Measurements from ENCODE around the gene CTDP1.

The CTDP1 gene

DNA sequence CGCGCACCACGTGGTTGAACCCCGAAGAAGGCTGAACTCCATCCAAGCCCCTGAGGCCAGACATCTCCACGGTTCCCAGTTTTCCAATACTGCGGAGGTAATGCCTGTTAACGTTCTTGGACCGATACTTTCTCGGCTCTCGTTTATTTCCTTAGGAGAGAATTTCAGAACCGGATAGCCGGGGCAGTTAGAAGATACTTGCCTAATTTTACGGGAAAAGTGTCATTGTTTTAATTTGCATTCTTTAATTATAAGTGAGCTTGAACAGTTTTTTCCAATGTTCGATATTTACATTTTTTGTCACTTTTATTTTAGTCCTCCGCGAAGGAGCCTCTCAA lies 107.9 kb downstream of the CTDP1 start:
- no peak for DNase-seq

DNA sequence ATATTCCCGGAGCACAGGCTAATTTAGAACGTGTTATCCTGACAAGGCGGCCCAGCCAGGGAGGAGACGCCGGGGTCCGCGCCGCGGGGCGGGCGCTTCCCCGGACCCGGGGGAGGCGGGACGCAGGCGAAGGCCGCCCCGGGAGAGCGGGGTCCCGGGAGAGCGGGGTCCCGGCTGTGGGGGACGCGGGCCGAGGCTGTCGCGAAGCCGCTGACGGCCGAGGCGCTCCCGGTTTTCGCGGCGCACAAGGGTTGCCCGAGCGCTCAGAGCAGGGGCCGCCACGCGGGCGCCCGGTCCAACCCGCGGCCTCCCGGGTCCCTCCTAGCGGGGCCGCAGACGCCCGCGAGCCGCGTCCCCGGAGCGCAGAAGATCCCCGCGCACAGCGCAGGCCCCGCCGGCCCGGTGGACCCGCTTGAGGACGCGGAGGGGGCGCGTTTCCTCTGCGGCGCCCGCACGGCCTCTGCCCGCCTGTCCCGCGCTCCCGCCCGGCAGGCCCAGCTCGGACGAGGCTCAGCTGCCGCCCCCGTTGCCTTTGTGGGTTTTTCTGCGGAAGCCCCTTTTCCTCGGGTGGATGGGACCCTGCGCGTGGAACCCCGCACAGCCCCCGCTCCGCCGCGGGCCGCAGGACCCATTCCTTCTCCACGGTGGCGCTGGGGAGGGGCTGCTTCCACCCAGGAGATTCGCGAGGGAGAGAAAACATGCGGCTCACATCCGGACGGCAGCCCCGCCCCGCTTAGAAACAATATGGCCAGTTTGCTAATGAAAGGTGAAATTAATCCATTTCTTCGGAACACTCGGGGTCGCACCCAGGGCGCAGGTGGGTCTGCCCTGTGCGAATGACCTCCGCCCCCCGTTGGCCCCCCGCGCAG lies 108.5 kb downstream of the CTDP1 start:
- no peak for DNase-seq

DNA sequence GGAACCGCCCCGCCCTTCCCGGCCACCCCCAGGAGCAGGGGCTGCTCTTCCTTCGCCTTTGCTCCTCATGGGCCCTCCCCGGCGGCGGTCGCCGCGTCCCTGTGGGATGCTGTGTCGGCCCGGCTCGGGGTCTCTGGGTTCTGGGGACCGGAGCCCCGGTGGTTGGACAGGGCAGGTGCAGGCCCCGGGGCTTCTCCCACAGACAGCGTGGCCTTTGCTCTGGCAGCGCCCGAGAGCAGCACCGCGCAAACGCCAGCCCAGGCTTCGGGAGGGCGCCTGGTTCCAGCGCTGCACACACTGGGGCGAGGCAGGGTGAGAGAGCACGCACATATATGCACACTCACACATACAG lies 109.1 kb downstream of the CTDP1 start:
- no peak for DNase-seq

DNA sequence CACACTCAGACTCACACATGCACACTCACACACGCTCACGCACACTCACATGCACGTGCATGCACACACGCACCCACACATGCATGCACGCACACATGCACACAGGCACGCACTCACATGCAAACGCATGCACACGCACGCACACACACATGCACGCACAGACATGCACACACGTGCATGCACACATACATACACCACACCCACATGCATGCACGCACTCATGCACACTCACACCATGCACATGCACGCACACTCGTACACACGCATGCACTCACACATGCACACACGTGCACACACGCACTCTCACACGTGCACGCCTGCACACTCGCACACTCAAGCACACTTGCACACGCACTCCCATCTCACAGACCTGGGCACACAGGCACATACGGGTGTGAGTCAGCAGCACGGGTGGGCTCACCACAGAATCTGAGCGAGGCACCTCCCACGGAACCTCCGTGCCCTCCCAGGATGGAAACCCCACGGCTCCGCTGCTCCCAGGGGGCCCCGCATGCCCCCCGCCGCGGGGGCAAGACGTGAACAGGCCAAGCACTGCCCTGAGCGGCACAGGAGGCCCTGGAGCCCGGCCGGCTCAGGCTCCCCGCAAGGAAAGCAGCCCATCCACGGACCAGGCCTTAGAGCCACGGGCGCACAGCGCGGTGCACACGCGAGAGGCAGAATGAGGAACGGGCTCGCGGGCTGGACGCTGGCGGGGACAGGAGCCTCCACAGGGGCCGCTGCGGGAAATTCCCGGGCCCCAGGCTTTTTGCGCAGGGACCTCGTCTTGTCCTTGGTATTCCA lies 109.7 kb downstream of the CTDP1 start:
- DNase-seq: no peak

DNA sequence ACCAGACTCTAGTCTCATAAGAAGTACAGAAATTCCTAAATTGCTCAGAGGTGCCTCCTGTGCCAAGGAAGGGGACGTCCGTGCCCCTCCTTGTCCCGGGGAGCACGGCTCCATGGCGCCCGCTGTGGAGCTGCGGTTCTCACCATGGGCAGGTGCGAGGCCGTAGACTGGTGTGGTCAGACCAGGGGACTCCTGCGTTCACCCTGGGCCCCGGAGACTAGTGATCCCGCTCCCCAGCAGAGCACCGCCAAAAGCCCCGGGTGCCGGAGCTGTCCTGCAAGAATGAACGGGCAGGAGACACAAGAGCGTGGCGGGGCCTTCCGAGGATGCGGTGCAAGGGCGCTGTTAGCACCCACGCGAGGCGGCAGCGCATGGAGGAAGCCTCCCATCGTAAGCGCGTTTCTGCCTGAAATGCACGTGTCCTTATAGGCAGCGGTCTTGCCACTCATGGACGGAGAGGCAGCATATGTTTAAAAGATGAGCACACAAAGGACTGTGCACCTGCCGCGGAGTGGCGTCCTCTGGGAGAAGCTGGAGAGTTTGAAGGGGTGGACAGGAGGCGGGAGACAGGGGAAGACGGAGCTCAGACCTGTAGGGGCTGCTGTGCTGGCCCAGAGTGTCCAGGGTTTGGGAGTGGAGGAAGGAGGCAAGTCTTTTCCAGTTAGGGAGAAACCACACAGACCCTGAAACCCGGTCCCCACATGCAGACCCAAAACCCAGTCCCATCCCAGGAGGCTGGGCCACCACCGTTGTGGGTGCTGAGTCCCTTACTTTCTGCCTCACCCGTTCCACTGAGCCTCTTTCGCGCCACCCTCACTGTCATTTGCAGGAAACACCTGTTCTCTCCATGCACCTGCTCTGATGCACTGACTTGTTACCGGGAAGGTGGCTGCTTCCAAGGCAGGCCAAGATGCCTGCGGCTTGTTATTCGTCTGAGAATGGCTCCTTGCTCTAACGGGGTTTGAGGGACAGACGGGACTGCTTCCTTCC lies 110.6 kb downstream of the CTDP1 start:
- DNase-seq: no peak

DNA sequence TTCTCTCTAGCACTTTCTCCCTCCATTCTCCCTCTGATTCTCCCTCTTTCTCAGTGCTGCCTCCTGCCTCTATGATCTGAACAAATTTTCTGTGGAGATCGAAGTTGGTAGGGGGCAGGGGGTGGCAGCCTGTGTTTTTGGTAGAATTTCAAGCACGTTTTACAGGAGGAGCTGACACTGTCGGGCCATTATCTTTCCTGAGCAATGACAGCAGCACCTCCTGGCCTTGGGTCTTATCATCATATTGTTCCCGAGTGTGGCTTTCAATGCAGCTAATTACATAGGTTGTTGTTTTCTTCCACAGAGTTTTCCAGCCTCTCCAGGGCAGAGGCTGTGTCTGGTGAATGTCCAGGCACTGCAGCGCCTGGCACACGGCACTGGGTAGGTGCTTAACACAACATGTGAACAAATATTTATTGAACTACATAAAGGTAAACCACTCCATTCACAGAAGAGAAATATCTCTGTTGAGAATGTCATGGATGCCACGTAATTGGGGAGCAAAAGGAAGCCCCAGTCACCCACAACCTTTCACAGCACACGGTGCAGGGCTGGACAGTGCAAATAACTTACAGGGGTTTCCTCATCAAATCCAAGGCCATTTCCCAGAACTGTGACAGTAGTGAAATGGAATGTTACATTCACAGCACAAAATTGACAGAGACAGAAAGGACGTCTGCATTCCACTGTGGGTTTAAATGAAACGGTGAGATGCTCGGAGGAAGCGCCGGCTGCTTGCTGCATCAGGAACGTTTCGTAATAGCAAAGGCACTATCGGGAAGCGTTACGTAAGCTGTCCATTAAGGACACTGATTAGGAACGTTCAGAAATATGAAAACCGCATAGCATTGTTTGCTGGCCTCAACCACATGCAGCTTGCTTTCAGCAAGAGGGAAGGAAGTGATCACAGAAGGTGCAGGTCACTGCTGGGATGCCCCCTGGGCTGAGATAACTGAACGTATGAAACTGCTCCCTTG lies 111.7 kb downstream of the CTDP1 start:
- DNase-seq: peak; percentile 100

DNA sequence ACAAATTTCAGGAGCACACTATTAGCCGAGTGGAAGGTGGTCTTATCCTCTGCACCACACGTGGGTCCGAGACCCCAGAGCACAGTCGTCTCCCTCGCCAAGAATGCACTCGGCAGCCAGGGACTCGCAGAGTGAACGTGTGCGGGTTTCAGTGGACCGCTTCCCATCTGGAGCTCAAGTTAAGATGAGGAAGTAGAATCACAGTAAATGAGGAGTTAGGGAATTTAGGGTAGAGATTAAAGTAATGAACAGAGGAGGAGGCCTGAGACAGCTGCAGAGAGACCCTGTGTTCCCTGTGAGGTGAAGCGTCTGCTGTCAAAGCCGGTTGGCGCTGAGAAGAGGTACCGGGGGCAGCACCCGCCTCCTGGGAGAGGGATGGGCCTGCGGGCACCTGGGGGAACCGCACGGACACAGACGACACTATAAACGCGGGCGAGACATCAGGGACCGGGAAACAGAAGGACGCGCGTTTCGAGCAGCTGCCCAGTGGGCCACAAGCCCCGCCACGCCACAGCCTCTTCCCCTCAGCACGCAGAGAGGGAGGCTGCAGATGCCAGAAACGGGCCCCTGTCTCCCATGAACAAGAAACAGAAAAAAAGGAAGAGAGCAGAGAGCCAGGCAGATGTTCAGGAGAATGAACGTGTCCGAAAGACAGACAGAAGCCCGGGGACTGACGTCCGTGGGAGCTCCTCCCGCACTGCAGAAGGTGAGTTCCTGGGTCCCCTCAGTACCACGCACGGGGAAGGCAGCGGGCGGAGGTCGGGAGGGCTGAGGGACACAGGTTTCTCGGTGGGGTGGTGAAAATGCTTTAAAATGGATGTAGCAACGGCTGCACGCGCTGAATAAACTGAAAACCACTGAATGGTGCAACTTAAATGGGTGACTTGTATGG lies 112.7 kb downstream of the CTDP1 start:
- peak; percentile 73 for DNase-seq

DNA sequence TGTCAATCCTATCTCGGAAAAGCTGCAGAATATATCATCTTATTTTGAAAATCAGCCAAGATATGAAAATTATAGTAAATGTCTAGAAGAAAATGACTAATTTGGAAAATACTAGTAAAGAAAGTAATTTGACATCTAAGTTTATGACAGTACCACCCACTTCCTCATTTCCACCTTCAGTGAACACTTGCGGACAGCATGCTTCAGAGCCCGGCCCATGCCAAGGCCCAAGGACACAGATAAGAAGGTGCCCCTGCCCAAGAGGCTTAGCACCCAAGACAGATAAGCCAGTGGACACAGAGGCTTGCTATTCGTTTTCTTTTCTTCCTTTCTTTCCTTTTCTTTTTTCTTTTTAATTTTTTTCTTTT lies 113.4 kb downstream of the CTDP1 start:
- DNase-seq: peak; percentile 89

DNA sequence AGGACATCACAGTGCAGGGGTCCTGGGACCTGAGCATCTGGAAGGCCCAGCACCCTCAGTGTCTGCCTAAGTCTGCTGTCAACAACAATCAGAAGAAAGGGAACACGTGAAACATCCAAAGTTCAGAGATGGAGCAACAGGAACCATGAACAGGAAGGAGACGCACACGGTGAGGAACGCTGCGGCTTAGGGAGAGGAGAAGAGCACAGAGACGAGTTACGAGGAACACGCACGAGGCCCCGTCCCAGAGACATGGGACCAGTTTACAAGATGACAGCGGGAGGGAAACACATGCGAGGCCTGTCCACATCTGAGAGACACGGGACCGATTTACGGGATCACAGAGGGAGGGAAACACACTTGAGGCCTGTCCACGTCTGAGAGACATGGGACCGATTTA lies 115.2 kb downstream of the CTDP1 start:
- no peak for DNase-seq

DNA sequence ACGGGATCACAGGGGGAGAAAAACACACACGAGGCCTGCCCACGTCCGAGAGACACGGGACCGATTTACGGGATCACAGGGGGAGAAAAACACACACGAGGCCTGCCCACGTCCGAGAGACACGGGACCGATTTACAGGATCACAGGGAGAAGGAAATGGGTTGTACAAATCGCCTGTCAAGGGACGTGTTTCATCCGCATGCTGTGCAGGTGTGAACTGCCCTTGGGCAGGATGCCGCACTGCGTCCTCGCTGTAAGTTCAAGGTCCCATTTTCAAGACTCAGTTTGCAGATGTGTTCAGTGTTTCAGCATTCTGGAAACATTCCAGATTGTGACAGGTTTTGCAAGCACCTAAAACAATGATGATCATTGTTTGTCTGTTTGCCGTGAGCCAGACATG lies 115.8 kb downstream of the CTDP1 start:
- DNase-seq: no peak

DNA sequence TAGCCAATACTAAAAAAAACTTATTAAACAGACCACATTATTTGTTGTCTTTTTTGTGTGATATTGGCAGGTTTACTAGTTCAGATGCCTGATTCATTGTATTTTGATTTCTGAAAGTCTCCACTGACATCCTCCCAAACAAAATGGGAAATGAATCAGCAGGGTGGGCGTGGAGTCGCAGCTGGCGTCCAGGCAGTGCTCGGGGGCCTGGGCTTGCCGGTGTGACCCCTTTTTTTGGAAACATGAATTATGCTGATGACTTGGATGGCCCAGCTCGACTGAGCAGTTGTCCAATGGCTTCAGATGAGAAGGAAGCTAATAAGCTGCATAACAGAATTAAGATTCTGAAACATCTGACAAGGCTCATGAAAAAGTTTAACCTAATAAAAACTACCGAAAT lies 116.4 kb downstream of the CTDP1 start:
- DNase-seq: no peak

DNA sequence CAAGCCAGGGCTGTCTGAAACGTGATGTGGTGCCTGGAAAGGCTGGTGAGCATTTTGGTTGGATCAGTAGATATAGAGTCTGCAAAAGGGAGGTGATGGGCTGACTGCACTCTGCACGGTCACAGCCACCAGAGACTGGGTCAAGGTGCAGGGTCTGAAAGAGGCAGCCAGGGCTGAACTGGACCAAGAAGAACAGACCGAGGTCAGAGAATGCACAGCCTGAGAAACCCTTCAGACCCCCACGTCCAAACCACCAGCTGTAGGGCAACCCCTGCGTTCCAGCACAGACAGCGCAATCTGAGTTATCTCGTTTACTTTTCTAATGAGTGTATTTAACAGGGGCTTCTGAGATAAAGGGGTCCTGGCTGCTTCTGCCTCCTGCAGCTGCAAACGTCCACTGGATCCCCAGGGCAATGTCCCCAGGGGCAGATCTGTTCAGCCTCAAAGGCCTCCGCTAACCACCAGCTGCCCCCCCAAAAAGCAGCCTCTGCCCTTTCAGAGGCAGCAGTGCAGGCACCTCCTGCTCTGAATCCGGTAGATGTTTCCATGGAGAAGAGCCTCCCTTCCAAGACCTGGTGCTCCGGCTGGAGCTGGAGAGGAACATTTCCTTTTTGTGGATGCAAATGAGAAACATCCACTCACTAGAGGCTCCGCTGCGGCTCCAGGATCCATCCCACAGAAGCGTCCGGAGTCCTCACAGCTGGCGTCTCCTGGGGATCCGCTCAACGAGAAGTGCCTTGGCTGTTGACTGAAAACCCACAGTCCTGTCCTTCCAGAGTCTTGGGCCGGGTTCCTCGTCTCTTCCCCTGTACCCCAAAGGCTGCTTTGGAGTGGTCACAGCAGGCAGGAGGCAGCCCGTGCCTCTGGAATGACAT lies 117.2 kb downstream of the CTDP1 start:
- no peak for DNase-seq

DNA sequence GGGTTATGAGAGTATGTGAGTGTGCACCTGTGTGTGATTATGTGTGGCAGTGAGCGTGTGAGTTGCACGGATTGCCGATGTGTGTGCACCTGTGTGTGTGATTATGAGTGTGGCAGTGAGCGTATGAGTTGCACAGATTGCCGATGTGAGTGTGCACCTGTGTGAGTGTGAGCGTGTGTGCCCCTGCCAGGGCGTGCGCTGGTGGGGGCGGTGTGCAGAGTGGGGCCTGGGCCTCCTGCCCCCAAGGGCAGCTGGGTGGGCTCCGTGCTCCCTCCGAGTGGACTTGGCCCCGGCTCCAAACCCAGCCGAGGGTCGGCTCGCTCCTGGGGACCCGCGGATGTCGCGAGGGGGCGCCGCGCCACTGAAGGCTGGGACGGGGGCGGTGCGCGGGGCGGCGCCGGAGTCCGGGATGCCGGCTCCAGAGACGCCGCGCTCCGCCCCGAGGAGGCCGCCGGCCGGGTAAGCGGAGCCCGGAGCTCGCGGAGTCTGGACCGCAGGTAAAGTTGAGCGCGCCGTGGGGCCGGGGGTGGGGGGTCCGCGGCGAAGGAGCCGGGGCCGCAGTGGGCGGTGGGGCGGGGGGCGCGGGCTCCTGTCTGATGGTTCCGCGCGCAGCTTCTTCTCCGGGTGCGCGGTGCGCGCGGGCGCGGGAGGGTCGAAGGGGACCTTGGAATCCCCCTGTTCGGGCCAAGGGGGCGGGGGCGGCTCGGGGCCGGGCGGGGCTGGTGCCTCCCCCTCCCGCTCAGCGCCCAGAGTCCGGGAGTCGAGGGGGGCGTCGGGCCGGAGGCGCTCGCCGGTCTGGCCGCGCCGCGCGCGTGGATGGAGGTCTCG lies 118.1 kb downstream of the CTDP1 start, which contains the start of gene KCNG2:
TSS of gene KCNG2 (plus strand) at position 421 of the 828 bp plus-strand sequence. CDS start 65,730 bp downstream, outside the sequence.
- no peak for DNase-seq

DNA sequence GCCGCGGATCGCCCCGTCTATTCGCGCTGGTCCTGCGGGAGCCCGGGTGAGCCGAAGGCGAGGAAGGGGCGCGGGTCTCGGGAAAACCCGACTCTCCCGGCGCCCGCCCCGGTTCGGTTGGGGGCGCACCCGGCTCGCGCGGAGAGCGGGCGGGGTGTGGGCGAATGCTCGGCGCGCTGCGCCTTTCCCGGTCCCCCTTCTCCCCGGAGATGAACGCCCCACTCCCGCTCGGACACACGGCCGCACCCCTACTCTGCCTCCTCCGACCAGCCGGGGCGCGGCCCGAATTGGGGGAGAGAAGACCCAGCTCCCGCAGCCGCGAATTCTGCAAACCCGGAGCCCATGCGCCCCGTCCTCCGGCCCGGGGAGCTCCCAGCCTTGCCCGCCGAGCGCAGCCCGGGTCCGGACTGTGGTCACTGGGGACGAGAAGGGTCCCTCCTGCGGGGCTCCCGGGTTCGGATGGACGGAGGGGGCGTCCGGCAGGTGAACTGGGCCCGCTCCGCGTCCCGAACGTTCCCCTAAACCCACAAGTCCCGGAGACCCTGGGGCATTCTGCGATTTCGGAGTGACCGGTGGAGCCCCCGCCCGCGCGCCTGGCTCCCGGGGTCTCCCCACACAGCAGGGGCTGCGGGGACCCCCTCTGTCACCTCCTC lies 118.9 kb downstream of the CTDP1 start:
- DNase-seq: no peak

DNA sequence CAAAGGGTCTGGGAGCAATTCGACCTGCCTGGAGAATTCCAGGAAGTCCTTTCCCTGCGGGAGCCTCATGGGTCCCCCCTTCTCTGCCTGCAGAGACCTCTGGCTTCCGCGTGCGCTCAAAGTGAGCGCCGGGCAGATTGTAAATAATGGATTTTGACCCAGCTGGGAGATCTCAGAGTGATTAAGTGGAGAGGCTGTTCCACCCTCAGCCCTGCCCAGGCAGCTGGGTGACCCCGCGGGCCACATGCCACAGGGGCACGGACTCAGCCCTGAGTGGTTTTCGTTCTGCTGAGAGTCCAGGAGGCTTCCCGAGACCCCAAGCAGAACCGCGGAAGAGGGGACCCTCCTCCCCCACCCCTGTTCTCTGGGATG lies 119.4 kb downstream of the CTDP1 start:
- DNase-seq: no peak

DNA sequence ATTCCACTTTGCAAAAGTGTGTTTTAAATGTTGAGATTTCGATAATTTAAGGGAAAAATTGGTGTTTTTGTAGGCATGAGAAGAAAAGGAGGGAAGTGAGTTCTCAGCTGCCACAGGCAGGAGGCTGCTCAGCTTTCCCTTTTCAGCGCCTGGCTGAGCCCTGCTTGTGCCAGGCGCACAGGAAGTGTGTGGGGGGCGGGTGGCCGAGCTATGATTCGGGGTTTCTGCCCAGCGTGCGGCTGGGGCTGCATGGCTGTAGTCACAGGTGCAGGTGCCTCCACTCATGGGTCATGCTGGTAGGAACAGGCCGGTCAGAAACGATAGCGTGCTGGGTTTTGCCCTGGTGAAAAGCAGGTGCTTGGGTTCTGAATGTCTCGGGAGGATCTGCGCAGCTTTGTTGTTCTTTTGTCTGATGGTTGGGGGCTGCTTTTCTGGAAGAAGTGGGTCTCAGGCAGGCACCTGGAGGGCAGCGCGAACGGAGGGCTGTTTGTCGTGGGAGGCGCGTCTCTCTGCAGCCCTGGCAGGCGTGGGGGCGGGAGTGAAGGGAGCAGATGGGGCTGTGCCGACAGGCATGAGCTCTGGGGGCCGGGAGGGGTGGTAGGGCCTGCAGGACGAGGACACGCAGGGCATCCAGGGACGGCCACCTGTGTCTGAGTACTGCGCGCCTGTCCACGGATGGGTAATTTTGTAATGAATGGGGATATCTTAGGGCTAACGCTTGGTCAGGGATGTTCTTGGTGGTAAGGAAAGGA lies 120.2 kb downstream of the CTDP1 start:
- DNase-seq: peak; percentile 13

DNA sequence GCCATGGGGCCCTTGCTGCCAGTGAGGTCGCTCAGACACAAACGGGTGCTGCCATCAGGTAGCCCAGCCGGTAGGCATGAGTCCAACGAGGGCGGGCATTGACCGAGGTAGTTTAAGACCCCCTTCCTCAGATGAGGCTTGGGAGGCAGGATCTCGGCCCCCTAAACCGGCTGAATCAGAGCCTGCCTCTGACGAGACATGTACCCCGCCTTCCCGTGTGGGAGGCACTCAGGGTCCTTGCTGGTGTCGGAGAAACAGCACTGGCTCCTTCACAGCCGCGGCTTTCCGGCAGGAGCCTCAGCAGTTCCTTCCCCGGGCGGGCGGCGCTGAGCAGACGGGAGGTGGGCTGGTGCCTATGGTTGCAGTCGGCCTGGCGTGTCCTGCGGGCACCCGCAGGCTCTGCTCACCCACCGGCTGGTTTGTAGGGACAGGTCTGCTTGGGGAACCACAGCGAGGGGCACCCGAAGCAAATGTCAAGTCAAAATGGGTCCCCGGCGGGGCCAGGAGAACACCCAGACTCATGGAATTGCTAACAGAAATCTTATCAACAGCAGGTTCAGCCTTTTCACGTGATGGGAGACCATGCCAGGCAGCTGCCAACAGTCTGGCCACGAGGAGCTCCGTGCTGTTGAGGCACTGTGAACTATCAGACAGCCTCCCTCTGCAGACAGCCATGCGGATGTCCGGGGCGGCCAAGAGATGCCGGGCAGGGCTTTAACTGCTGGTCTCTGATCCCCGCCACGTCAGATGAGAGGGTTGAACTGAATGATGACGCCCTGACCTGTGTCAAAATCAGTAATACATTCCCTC lies 121.0 kb downstream of the CTDP1 start:
- no peak for DNase-seq
